ENCODE results near the gene CORO7. TPM values are rescaled to one million over a fixed set of nuclear protein-coding genes. Genes with fewer than 3 reads are reported as not detected.

Gene CORO7
- total RNA-seq, 1 donor from 2014 or later: 35.1 TPM

DNA sequence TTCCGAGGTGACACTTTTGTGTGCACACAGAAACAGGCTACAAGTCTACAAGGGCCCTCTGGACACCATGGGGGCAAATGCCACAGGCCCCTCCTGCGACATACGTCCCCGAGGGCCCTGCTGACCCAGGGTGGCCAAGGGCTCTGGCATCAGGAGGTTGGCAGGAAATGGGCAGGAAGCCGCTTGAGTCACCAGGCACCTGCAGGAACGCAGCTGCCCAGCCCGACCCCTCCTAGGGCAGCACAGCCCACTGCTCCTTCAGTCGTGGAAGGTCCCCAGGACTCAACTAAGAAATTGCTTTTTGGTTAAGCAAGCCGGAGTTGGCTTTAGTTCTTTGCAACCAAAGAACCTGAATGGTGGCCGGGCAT is 8.1 kb downstream of the CORO7 start:
- H3K4me1 Mint-ChIP-seq: peaks cover 2% of the 10 kb centered on the region
- H3K4me3 Mint-ChIP-seq: no peak overlapping the region
- H3K27me3 Mint-ChIP-seq (ENCODE audit: low read depth): no peaks in the 10 kb centered on the region
- no peak for DNase-seq (ENCODE audit: low spot score in 2 of 2, unreplicated experiment in 2 of 2)
- TF ChIP-seq, protein P1, sequence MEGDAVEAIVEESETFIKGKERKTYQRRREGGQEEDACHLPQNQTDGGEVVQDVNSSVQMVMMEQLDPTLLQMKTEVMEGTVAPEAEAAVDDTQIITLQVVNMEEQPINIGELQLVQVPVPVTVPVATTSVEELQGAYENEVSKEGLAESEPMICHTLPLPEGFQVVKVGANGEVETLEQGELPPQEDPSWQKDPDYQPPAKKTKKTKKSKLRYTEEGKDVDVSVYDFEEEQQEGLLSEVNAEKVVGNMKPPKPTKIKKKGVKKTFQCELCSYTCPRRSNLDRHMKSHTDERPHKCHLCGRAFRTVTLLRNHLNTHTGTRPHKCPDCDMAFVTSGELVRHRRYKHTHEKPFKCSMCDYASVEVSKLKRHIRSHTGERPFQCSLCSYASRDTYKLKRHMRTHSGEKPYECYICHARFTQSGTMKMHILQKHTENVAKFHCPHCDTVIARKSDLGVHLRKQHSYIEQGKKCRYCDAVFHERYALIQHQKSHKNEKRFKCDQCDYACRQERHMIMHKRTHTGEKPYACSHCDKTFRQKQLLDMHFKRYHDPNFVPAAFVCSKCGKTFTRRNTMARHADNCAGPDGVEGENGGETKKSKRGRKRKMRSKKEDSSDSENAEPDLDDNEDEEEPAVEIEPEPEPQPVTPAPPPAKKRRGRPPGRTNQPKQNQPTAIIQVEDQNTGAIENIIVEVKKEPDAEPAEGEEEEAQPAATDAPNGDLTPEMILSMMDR (IDR thresholded peaks at IDR 0.05; ENCODE audit: unreplicated experiment): no peak
- H3K9me3 Mint-ChIP-seq: no peaks in the 10 kb centered on the region
- no peaks in the 10 kb centered on the region for H3K36me3 Mint-ChIP-seq
- H3K27ac Mint-ChIP-seq: no peak overlapping the region

DNA sequence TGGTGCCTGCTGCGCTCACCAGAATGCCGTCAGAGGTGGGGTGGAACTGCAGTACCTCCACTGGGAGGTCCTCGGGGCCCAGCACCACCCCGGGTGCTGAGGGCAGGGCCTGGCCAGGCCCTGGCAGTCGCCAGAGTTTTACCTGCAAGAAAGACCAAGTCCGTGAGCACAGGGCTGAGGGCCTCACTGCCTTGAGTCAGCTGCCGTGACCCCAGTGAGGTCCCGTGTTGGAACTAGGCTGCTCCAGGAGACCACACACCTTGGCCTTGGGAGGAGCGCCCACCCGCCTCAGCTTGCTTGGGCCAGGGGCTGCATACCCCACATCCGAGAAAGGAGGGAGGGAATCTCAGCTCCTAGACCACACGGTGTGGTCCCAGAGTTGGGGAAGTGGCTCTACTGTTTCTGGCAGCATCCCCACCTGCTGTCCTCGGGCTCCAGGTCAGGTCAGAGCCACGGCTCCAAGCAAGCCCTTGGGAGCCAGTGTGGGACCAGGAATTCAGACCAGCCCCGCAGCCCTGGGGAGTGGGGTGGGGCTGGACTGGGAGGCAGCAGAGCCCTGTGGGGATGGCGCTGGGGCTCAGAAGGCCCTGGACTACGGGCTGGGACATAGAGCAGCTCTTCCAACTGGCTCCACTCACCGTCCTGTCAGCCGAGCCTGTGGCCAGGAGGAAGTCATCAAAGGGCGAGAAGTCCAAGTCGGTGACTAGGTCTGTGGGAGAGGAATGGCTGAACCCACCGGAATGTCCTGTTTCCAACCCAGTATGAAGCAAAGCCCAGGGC is 8.7 kb downstream of the CORO7 start:
- no peaks in the 10 kb centered on the region for H3K27me3 Mint-ChIP-seq (ENCODE audit: low read depth)
- H3K36me3 Mint-ChIP-seq: no peaks in the 10 kb centered on the region
- DNase-seq (ENCODE audit: low spot score in 2 of 2, unreplicated experiment in 2 of 2): no peak
- H3K4me3 Mint-ChIP-seq: no peak overlapping the region
- TF ChIP-seq, protein P1 (IDR thresholded peaks at IDR 0.05; ENCODE audit: unreplicated experiment): no peak
- no peaks in the 10 kb centered on the region for H3K9me3 Mint-ChIP-seq
- H3K4me1 Mint-ChIP-seq: peaks cover 2% of the 10 kb centered on the region
- no peak overlapping the region for H3K27ac Mint-ChIP-seq

DNA sequence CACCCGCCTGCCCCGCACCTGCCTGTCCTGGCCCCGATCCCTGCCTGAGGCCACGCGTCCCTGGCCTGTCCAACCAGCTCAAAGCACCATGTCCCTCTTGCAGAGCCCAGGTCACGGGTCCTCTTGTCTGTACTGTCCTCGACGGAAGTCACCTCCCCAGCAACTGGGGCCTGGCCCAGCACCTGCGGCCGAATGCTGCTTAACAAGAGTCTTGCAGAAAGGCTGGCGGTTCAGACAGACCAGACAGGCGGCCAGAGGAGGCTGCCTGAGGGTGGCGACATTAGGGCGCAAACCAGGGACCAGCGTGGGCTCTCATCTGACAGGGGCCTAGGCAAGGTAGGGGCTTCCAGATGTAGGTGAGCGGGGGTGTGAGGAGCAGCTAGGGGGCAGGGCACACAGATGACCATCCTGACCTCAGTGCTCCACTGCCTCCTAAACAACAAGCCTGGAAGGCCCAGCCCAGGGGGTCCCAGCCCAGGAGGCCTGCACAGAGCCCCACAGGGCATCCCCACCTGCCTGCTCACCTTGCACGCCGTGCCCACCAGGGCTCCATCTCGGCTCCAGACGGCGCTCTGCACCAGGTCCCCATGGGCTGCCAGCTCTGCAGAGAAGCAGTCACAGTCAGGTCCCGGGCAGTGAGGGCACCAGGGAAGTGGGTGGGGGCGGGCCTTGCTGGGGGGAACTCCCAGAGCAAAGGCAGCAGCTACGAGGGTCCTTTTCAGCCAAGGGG is 11.3 kb downstream of the CORO7 start:
- no peak overlapping the region for H3K4me3 Mint-ChIP-seq
- no peaks in the 10 kb centered on the region for H3K9me3 Mint-ChIP-seq
- peaks cover 2% of the 10 kb centered on the region for H3K4me1 Mint-ChIP-seq
- DNase-seq (ENCODE audit: low spot score in 2 of 2, unreplicated experiment in 2 of 2): no peak
- H3K36me3 Mint-ChIP-seq: peaks cover 2% of the 10 kb centered on the region
- no peaks in the 10 kb centered on the region for H3K27me3 Mint-ChIP-seq (ENCODE audit: low read depth)
- H3K27ac Mint-ChIP-seq: no peak overlapping the region
- TF ChIP-seq, protein P1 (IDR thresholded peaks at IDR 0.05; ENCODE audit: unreplicated experiment): no peak

DNA sequence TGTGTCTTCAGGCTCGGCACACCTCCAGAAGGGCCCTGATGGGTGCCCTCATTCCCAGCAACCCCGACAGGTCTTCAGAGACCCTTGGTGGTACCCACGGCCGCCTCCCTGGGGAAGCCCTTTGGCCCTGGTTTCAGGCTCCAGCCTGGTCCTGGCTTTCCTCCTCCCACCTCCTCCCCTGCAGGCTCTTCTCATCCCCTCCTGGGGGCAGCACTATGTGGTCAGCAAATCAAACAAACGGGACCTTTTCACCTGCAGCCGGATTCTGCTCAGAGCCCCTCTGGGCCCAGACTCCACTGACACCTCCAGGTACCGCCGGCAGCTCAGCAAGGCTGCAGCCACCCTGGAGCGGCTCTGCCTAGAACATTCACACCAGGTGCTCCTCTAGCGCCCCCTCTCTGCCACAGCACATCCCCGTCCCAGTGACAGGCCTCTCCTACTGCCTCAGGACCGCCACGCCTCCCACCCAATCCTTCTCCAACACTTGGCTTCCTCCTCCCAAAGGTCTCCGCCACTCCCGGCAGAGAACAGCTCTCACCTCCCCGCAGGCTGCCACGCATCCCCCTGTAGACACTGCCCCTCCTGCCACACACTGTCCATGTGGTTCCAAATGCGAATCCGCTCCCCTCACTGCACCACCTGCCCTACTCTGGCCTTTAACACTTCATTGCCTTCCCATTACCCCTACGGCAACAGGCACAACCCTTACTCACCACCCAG is 12.0 kb downstream of the CORO7 start:
- Mint-ChIP-seq H3K4me3 (no peak overlapping the region), H3K9me3 (no peaks in the 10 kb centered on the region), H3K27me3 (ENCODE audit: low read depth) (no peaks in the 10 kb centered on the region), H3K36me3 (peaks cover 2% of the 10 kb centered on the region), H3K27ac (peak overlapping the region; percentile 43), H3K4me1 (peaks cover 2% of the 10 kb centered on the region)
- DNase-seq (ENCODE audit: low spot score in 2 of 2, unreplicated experiment in 2 of 2): peak in 1 of 2 experiments; percentile 62
- TF ChIP-seq, protein P1 (IDR thresholded peaks at IDR 0.05; ENCODE audit: unreplicated experiment): peak; percentile 55

DNA sequence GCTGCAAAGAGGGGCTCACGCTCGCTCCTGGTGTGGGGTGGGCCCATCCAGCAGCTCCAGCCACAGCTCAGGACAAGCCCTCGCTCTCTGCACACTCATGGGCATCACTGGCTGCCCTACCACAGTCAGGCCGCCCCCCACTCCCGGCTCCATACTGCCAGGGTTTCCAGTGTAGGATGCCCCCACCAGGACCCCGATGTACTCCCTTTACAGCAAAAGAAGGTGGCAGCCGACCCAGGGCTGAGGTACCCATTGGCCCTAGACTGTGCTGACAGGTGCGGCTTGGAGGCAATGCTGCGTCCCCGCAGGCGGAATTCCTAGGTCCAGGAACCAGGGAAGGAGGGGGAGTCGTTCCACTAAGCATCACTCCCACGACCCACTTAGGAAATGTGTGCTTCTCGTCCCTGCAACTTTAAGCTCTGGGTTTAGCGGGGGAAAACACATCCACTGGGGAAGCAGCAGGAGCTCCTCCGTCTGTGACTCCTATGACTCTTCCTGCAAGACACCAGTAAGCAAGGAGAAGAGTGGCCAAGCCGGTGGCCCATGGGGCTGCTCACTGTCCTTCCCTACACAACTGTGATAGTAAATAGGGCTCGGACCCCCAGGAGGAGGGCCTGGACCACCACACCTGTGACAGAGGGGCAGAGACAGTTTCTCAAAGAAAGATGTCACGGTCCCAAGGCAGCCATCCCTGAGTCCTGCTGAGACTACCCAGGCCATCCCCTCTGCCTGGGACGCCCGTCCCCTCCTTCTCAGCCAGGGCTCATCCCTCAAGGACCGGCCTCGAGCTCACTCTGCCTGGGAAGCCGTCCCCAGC is 13.1 kb downstream of the CORO7 start:
- TF ChIP-seq, protein P1 (IDR thresholded peaks at IDR 0.05; ENCODE audit: unreplicated experiment): no peak
- Mint-ChIP-seq H3K9me3 (no peaks in the 10 kb centered on the region), H3K4me1 (peaks cover 2% of the 10 kb centered on the region), H3K4me3 (no peak overlapping the region), H3K27me3 (ENCODE audit: low read depth) (no peaks in the 10 kb centered on the region), H3K36me3 (peaks cover 2% of the 10 kb centered on the region), H3K27ac (no peak overlapping the region)
- no peak for DNase-seq (ENCODE audit: low spot score in 2 of 2, unreplicated experiment in 2 of 2)

Data from mesothelial cell of epicardium (in vitro differentiated cells).